HG02973 (cell line): ENCODE data around the gene TSPAN15.
"Not testable (repeated sequence)": the region's sequence is repeated elsewhere in the genome, so short reads cannot be mapped to it uniquely, and the experiment has no call there.

Experiments
- ATAC-seq: cut with Tn5 transposase; IDR thresholded peaks from one replicate; pipeline ENCODE4 v1.9.1; 2021; ENCODE audit warnings: moderate library complexity; ENCODE audit not compliant: unreplicated experiment

Gene TSPAN15

DNA sequence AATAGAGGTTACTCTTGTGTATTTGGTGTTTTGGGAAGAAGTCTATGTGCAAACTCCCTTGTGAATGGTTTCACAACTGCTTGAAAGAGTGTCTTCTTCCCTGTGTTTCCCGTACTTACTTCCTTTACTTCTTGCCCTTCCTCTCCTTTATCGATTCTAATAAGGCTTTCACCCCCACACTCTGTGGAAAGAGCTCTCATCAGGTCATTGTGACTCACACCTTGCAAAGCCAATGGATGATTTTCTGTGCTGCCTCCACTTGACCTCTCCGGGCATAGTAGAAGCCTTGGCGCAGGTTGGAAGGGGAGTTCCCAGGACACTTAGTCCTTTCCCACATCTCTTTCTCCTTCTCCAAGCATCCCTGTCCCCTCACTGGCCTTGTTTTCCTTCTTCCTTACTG, 6.2 kb upstream of the TSPAN15 start:
- no peak for ATAC-seq

GRCh38 chr10:69446229-69446628, 5.0 kb upstream of the TSPAN15 start:
- no peak for ATAC-seq

DNA sequence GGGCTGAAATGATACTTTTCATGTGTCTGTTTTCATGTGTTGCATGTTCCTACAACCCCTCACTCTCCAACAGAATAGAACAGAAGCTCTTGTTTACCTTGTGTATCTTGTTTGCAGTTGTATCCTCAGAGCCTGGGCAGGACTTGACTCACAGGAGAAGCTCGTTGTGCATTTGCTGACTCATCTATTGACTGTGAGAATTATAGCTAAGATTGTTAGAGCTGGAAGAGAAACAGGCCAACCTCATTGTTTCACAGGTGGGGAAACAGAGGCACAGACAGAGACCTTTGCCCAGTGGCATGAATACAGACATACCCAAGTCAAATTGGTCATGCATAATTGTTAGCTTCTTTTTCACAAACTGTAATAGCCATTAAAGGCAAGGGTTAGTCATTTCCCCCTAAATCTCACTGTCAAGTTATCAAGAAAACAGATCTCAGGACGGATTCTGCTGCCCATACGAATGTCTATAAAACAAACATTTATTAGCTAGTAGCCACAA, 4.6 kb upstream of the TSPAN15 start:
- ATAC-seq: no peak

- no peak for ATAC-seq
These were observed 1.4 kb upstream of the TSPAN15 start for GRCh38 chr10:69449841-69450240.

DNA sequence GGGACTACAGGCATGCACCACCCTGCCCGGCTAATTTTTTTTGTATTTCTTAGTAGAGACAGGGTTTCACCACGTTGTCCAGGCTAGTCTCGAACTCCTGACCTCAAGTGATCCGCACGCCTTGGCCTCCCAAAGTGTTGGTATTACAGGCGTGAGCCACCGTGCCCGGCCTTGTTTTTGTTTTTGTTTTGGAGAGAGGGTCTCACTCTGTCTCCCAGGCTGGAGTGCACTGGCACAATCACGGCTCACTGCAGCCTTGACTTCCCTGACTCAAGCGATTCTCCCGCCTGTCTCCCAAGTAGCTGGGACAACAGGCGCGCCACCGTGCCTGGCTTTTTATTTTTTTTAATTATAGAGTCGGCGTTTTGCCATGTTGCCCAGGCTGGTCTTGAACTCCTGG, 870 bp upstream of the TSPAN15 start:
- not testable (repeated sequence) for ATAC-seq

- ATAC-seq: no peak
These were observed 553 bp downstream of the TSPAN15 start for GRCh38 chr10:69451784-69452251.

GRCh38 chr10:69452676-69453415, 1.6 kb downstream of the TSPAN15 start:
- no peak for ATAC-seq

DNA sequence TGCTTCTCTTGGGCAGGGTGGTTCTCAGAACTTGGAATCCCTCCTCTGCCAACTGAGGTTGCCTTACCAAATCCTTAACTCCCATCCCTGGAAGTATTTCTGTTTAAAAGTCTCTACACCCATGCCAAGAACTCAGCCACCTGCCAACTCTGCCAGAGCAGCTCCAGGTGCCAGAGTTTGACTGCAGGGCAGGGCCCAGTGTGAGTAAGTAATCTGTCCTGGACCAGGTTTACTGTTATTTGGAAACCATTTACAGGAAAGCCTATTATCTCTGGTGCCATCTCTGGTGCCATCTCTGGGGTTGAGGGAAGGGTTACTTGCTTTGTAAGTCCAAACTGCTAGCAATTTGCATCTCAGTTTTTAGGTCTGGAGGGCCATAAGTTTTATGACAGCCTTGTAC, 2.5 kb downstream of the TSPAN15 start:
- ATAC-seq: no peak

- ATAC-seq: no peak
These were observed 3.9 kb downstream of the TSPAN15 start for GRCh38 chr10:69455006-69455763.

- no peak for ATAC-seq
These were observed 5.8 kb downstream of the TSPAN15 start for GRCh38 chr10:69456880-69457693.

DNA sequence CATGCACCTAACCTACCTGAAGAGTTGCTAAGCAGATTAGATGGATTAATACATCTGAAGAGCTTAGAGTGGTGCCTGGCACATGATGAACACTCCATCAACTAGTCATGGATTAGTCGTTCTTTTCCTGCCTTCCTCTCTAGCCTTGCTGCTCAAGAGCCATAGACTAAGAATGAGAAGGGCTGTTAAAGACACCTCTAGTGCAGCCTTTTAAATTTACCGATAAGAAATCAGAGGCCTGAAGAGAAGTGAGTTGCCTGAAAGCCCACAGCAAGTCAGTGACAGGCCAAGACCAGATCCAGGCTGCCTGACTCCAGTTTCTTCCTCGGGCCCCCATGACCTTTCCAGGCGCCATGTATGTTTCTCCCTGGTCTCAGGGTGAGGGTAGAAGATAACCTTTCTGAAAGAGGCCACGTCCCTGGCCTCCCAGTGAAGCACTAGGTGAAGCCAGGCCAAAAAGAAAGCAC, 6.5 kb downstream of the TSPAN15 start:
- ATAC-seq: no peak

- no peak for ATAC-seq
These were observed 7.3 kb downstream of the TSPAN15 start for GRCh38 chr10:69458430-69459100.

DNA sequence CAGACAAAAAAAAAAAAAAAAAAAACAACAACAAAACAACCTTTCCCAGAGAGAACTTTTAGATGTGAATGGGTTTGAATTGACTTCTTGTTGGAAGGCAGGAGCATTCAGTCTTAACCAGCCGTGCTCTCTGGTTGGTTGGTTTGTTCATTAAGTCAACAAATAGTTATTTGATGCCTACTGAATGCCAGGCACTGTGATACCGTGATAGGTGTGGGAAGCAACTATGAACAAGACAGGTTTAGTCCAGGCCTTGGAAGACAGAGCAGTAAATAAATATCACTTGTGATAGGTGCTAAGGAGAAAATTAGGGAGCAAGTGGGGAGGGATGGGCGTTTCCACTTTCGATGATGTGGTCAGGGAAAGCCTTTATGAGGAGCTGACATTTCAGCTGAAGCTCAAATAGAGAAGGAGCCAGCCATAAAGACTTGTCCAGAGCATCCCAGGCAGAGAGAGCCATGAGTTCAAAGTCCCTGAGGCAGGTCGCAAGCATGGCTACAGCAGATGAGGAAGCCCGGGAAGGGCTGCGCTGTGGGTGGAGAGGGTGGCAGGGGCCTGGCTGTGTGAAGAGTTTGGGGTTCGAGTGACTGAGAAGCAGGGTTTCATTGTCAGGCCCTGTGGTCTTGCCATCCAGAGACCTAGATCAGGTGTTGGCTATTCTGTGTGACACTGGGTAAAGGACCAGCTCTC, 8.0 kb downstream of the TSPAN15 start:
- ATAC-seq: no peak

DNA sequence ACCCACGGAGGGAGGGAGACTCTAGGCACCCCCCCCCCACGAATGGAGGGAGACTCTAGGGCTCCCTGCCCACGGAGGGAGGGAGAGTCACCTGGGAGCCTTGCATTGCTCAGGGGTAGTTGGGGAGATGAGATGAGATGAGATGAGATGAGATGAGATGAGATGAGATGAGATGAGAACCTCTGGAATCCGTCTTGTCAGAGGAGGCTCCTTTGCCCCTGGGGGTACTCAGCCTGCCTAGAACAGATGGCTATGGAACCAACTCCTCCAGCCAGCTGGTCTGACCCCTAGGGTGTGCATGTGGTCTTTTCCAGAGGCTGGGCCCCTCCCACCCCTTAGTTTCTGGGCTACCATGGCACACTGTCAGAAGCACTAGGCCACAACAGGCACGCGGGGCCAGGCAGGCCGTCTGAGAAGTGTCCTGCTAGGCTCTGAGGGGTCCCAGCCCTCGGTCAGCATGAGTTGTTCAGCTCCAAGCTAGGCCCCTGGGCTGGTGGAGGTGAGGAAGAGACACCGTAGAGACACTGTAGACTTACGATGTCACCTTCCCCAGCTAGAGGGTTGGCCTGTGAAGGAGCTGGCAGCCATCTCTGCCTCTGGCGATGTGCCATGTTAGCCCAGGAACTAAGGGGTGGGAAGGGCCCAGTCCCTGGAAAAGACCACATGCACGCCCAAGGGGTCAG, 8.8 kb downstream of the TSPAN15 start:
- no peak for ATAC-seq

- no peak for ATAC-seq
These were observed 9.4 kb downstream of the TSPAN15 start for GRCh38 chr10:69460576-69461242.

DNA sequence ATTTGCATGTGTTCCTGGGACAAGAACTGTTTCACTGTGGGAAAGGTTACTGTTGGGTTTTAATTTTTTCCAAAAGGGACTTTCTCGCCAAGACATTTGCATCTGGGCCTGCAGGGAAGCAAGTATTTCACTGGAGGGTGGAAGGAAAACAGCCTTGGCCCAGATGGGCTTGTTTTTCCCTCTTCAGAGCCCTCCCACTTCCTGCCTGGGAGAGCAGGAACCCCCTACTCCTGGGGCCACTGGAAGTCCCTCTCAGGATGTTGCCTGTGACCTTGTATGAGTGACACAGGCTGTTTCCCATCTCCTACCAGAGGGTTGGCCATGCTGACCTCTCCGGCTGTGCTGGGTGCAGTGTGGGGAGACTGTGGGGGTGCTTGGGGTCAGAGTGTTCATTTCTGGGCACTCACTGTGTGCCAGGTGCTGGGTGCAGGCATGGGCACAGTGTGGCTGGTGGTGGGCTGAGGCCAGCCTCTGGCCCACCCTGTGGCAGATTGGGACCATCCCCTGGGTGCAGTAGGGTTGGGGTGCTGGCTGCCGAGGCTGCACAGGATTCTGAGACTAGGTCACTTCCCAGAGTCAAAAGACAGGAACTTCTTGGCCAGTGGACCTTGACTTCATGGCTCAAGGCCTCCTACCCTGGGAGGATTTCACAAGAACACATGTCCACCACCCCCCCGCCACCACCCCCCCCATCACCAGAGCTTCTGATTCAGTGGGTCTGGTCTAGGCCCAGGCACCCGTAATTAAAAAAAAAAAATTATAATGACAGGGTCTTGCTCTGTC, 10.2 kb downstream of the TSPAN15 start:
- ATAC-seq: no peak

- ATAC-seq: no peak
These were observed 12.6 kb downstream of the TSPAN15 start for GRCh38 chr10:69463886-69464285.

DNA sequence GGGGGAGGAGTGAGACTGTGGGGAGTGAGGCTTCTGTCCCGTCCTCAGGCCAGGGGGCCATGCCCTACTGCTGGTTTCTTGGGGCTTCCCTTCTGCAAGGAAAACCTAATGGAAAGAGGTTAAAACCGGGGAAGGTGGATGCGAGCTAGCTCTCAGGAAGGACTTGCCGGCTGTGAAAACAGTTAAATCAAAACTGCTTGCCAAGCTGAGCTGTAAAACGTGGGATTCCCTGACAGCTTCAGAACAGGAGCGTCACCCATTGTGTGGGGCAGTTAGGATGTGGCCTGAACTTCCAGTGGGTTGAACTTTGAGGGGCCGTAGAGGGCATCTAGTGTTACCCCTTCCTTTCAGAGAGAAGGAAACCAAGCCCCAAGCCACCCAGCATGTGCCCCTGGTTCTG, 13.1 kb downstream of the TSPAN15 start:
- ATAC-seq: no peak
